ENCODE data around the gene PEDS1. TPM values are rescaled to one million over a fixed set of nuclear protein-coding genes. Genes with fewer than 3 reads are reported as not detected.

Gene PEDS1
- total RNA-seq, 4 donors from 2014 or later = 24.1 to 46.3 (median 31.8) TPM

DNA sequence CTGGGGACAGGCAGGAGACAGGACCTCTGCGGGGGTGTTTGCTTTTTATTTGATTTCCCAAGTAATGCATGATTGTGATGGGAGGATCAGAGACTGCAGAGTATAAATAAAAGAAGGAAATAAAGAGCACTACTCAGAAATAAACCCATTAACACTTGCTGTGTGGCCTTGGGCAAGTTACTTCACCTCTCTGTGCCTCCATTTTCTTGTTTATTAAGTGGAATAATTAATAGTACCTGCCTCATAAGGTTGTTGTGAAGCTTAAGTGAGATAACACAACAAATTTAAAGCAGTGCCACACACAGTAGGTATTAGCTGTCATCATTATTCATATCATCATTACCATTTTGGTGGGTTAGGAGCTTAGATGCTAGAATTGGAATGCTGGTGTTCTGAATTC, 45.2 kb upstream of the PEDS1 start:
- peaks cover 0 to 15% of the 10 kb centered on the region in 2 donors for H3K36me3 ChIP-seq
- peak overlapping the region in 1 of 4 donors; percentile 12 for H3K27ac ChIP-seq
- TF ChIP-seq POLR2A (IDR thresholded peaks at IDR 0.05) (no peak), EP300 (IDR thresholded peaks at IDR 0.05) (no peak), POLR2AphosphoS5 (IDR thresholded peaks at IDR 0.05) (no peak), CTCF (IDR thresholded peaks at IDR 0.05) (no peak)
- peaks cover 0 to 26% (median 8%) of the 10 kb centered on the region in 3 donors for H3K4me1 ChIP-seq
- WGBS, 2 donors (ENCODE audit: low coverage in 1 of 2) = 100% methylated on average over 1 of the region's 1 CpG
- H3K4me3 ChIP-seq = no peak overlapping the region
- H3K27me3 ChIP-seq = no peaks in the 10 kb centered on the region
- ATAC-seq = no peak
- H3K9me3 ChIP-seq = peaks cover 0 to 6% (median 0%) of the 10 kb centered on the region in 3 donors

DNA sequence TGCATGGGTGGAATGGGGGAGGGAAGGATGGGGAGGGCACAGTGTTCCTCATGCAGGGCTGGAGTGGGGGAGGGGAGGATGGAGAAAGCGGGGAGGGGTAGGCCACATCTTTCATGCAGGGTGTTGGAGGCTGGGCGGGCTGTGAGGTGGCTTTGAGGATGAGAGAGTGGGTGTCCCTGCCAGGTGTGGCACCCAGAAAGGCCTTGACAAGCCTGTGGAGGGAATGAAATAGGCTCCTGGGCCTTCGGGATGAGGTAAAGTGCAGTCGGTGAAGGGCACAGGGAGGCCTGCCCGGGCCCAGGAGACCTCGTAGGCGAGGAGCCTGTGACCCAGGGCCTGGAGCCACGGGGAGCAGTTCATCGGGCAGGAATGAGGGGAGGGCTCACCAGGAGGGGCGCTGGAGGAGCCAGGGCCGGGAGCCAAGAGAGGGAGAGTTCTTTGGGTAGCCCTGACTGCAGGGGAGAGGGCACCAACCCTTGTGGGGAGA, 44.7 kb upstream of the PEDS1 start:
- TF ChIP-seq POLR2A (IDR thresholded peaks at IDR 0.05) (peak in 1 of 2 donors; percentile 22), CTCF (IDR thresholded peaks at IDR 0.05) (no peak)
- Histone ChIP-seq H3K4me3 (no peak overlapping the region), H3K27me3 (no peaks in the 10 kb centered on the region), H3K27ac (peak overlapping the region in 1 of 4 donors; percentile 12), H3K9me3 (peaks cover 0 to 4% (median 0%) of the 10 kb centered on the region in 3 donors), H3K36me3 (peaks cover 0 to 20% of the 10 kb centered on the region in 2 donors), H3K4me1 (peaks cover 0 to 30% (median 8%) of the 10 kb centered on the region in 3 donors)
- WGBS, 2 donors (ENCODE audit: low coverage in 1 of 2) = 57 to 66% methylated on average over 5 to 6 of the region's 11 CpGs
- ATAC-seq = no peak

DNA sequence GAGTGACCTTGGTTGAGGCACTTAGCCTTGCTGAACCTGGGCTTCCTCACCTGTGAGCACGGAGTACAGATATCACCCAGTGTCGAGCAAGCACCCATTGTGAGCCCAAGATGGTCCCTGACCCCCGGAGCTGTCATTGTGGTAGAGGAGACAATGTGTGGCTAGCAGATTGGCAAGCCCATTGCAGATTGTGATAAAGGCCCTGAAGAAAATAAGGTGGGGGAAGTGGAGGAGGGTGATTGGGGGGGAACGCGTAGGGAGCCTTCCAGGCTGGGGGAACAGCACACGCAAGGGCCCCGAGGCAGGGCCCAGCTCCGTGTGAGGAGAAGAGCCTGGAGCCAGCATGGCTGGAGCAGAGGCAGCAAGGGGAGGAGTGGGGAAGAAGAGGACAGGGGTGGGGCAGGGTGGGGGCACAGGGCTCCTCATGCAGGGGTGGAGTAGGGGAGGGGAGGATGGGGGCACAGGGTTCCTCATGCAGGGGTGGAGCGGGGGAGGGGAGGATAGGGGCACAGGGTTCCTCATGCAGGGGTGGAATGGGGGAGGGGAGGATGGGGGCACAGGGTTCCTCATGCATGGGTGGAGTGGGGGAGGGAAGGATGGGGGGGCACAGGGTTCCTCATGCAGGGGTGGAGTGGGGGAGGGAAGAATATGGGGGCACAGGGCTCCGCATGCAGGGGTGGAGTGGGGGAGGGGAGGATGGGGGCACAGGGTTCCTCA, 44.1 kb upstream of the PEDS1 start:
- H3K9me3 ChIP-seq = peaks cover 0 to 4% (median 0%) of the 10 kb centered on the region in 3 donors
- peaks cover 0 to 25% of the 10 kb centered on the region in 2 donors for H3K36me3 ChIP-seq
- TF ChIP-seq EP300 (IDR thresholded peaks at IDR 0.05) = no peak
- TF ChIP-seq CTCF (IDR thresholded peaks at IDR 0.05) = no peak
- TF ChIP-seq POLR2AphosphoS5 (IDR thresholded peaks at IDR 0.05) = no peak
- no peak for TF ChIP-seq POLR2A (IDR thresholded peaks at IDR 0.05)
- no peak overlapping the region for H3K4me3 ChIP-seq
- peak overlapping the region in 1 of 4 donors; percentile 100 for H3K27ac ChIP-seq
- ATAC-seq = no peak
- H3K27me3 ChIP-seq = no peaks in the 10 kb centered on the region
- peaks cover 0 to 30% (median 8%) of the 10 kb centered on the region in 3 donors for H3K4me1 ChIP-seq
- WGBS, 2 donors (ENCODE audit: low coverage in 1 of 2) = 82 to 95% methylated on average over 2 to 4 of the region's 10 CpGs

DNA sequence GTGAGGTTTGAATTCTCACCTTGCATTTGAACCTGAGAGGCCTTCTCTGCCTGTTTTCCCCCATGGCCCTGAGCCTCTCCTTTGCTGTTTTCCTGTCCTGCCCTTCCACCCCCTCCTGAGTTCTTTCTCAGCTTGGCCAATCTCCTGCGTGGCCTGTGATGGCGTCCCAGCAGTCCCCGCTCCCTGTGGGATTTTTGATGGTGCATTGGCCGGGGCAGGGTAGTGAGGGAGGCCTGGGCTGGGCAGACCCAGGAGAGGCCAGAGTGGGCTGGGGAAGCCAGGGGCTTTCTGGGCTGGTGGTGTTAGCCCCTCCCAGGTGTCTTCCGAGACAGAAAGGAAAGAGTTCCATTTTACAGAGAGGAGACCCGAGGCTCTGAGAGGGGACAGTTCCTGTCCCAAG, 43.4 kb upstream of the PEDS1 start:
- Histone ChIP-seq H3K9me3 (peaks cover 0 to 4% (median 0%) of the 10 kb centered on the region in 3 donors), H3K27ac (peak overlapping the region in 1 of 4 donors; percentile 100), H3K27me3 (no peaks in the 10 kb centered on the region), H3K4me1 (peaks cover 0 to 30% (median 8%) of the 10 kb centered on the region in 3 donors), H3K4me3 (no peak overlapping the region), H3K36me3 (peaks cover 0 to 25% of the 10 kb centered on the region in 2 donors)
- 58% methylated on average over 2 of the region's 6 CpGs; no CpG with 5 or more reads in 1 of the 2 donors for WGBS, 2 donors (ENCODE audit: low coverage in 1 of 2)
- peak; percentile 2 for ATAC-seq
- TF ChIP-seq CTCF (IDR thresholded peaks at IDR 0.05) (no peak), POLR2A (IDR thresholded peaks at IDR 0.05) (no peak), EP300 (IDR thresholded peaks at IDR 0.05) (no peak), POLR2AphosphoS5 (IDR thresholded peaks at IDR 0.05) (no peak)

- H3K4me1 ChIP-seq = peaks cover 0 to 30% (median 8%) of the 10 kb centered on the region in 3 donors
- H3K4me3 ChIP-seq = no peak overlapping the region
- ATAC-seq = no peak
- TF ChIP-seq EP300 (IDR thresholded peaks at IDR 0.05) = no peak
- no peak for TF ChIP-seq CTCF (IDR thresholded peaks at IDR 0.05)
- TF ChIP-seq POLR2A (IDR thresholded peaks at IDR 0.05) = no peak
- no peak for TF ChIP-seq POLR2AphosphoS5 (IDR thresholded peaks at IDR 0.05)
- 80 to 98% methylated on average over 1 to 4 of the region's 4 CpGs for whole genome bisulfite sequencing, 2 donors (ENCODE audit: low coverage in 1 of 2)
- H3K27ac ChIP-seq = peak overlapping the region in 1 of 4 donors; percentile 100
- H3K27me3 ChIP-seq = no peaks in the 10 kb centered on the region
- H3K36me3 ChIP-seq = peaks cover 0 to 25% of the 10 kb centered on the region in 2 donors
- peaks cover 0 to 4% (median 0%) of the 10 kb centered on the region in 3 donors for H3K9me3 ChIP-seq
Measured at GRCh38 chr20:50196248-50196647, 42.7 kb upstream of the PEDS1 start.

All from gastroesophageal sphincter (tissue), 4 donors.